ENCODE data around the gene GPC5. TPM values are rescaled to one million over a fixed set of nuclear protein-coding genes. Genes with fewer than 3 reads are reported as not detected.

GPC5 gene
- total and polyA plus RNA-seq, 9 donors: 0.10 to 1.5 (median 0.38) TPM

- H3K27me3 ChIP-seq: no peaks in the 10 kb centered on the region
- H3K4me1 ChIP-seq (ENCODE audit: insufficient read depth): no peaks in the 10 kb centered on the region
- H3K9me3 ChIP-seq: no peaks in the 10 kb centered on the region
- TF ChIP-seq CTCF (IDR thresholded peaks at IDR 0.05): no peak
- no peak for TF ChIP-seq POLR2A (IDR thresholded peaks at IDR 0.05)
- no peak for TF ChIP-seq EP300 (IDR thresholded peaks at IDR 0.05)
- no peak for DNase-seq
- no peak overlapping the region for H3K4me3 ChIP-seq
- WGBS, 3 donors: 88 to 90% (median 90%) methylated on average over 2 of the region's 2 CpGs
- intact Hi-C loops (cut with DNase I): no loop called here
- no peak overlapping the region for H3K27ac ChIP-seq
- no peaks in the 10 kb centered on the region for H3K36me3 ChIP-seq
These were observed 27.9 kb upstream of the GPC5 start for GRCh38 chr13:91370501-91370900.

DNA sequence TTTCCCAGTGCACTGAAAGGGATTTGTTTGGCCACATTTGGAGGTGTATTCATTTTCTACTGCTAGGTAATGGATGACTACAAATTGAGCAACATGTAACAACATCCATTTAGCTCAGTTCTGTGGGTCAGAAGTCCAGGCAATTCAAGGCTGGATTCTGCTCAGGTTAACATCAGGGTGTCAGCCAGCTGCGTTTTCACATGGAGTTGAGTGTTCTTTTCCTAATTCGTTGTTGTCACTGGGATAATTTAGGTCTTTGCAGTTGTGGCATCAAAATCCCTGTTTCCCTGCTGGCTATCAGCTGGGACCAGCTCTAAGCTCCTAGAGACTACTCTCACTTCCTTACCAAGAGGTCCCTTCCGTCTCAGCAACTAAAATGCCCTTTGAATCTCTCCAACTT is 25.5 kb upstream of the GPC5 start:
- Histone ChIP-seq H3K27ac (no peak overlapping the region), H3K9me3 (no peaks in the 10 kb centered on the region), H3K36me3 (no peaks in the 10 kb centered on the region), H3K4me3 (no peak overlapping the region), H3K27me3 (no peaks in the 10 kb centered on the region), H3K4me1 (ENCODE audit: insufficient read depth) (no peaks in the 10 kb centered on the region)
- intact Hi-C loops (cut with DNase I): no loop called here
- no peak for DNase-seq
- WGBS, 3 donors: 63 to 70% (median 68%) methylated on average over 3 of the region's 3 CpGs
- no peak for TF ChIP-seq CTCF (IDR thresholded peaks at IDR 0.05)
- no peak for TF ChIP-seq EP300 (IDR thresholded peaks at IDR 0.05)
- no peak for TF ChIP-seq POLR2A (IDR thresholded peaks at IDR 0.05)

- Histone ChIP-seq H3K4me3 (no peak overlapping the region), H3K9me3 (no peaks in the 10 kb centered on the region), H3K27ac (no peak overlapping the region), H3K36me3 (no peaks in the 10 kb centered on the region), H3K27me3 (no peaks in the 10 kb centered on the region), H3K4me1 (ENCODE audit: insufficient read depth) (no peaks in the 10 kb centered on the region)
- 90% methylated on average over 4 of the region's 4 CpGs for WGBS, 3 donors
- TF ChIP-seq POLR2A (IDR thresholded peaks at IDR 0.05) (no peak), CTCF (IDR thresholded peaks at IDR 0.05) (no peak), EP300 (IDR thresholded peaks at IDR 0.05) (no peak)
- intact Hi-C loops (cut with DNase I): no loop called here
- DNase-seq: no peak
These were observed 23.2 kb upstream of the GPC5 start for GRCh38 chr13:91375116-91375729.

DNA sequence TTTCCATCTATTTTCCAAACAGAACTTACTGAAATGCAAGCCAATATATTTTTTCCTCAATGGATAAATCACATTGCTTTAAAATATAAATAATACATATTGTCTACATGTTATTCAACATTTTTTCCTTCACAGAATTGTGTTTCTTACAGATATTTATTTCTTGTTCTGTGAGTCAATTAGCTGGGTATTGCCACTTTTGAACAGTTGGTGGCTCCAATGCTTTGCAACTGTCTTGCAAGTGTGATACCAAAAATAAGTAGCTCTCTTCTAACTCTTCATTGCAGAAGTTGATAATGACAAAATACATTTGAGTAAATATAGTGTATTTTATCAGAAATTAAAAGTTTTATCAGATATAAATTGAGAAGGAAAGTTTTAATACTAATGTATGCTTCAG is 17.1 kb upstream of the GPC5 start:
- intact Hi-C loops (cut with DNase I): no loop called here

More for the DNA sequence above, 17.1 kb upstream of the GPC5 start:
- no peaks in the 10 kb centered on the region for H3K36me3 ChIP-seq
- H3K4me3 ChIP-seq: no peak overlapping the region
- no peak for TF ChIP-seq CTCF (IDR thresholded peaks at IDR 0.05)
- no peak for TF ChIP-seq POLR2A (IDR thresholded peaks at IDR 0.05)
- no peak for TF ChIP-seq EP300 (IDR thresholded peaks at IDR 0.05)
- H3K4me1 ChIP-seq (ENCODE audit: insufficient read depth): no peaks in the 10 kb centered on the region
- H3K27me3 ChIP-seq: no peaks in the 10 kb centered on the region
- H3K27ac ChIP-seq: no peak overlapping the region
- H3K9me3 ChIP-seq: no peaks in the 10 kb centered on the region
- no peak for DNase-seq

Measured in ovary (tissue), 9 donors.